GM13977 (cell line): ENCODE results near the gene RLN3.

Source experiments
- DNase-seq: peaks from one replicate; pipeline ENCODE4 v3.0.0; 2012; ENCODE audit warnings: low spot score
- in situ Hi-C: fragments of 300-500 bp; cut with MboI; formaldehyde crosslinking; loops from one replicate; pipeline ENCODE4 v1.12.0; 2022; ENCODE audit warnings: low sequenced_read_pairs, low pct_unique_long_range_greater_than_20kb, mixed read lengths, inconsistent platforms; ENCODE audit not compliant: unreplicated experiment
- TF ChIP-seq, protein P1 (sequence below): IDR thresholded peaks from 2 replicates; pipeline ENCODE4 v1.5.1; 2012; ENCODE audit warnings: mild to moderate bottlenecking, control low read depth; ENCODE audit not compliant: insufficient read depth; ENCODE audit errors: extremely low read depth, missing control alignments

Gene RLN3

GRCh38 chr19:14054721-14055120, 26.8 kb downstream of the RLN3 start:
- TF ChIP-seq, protein P1, sequence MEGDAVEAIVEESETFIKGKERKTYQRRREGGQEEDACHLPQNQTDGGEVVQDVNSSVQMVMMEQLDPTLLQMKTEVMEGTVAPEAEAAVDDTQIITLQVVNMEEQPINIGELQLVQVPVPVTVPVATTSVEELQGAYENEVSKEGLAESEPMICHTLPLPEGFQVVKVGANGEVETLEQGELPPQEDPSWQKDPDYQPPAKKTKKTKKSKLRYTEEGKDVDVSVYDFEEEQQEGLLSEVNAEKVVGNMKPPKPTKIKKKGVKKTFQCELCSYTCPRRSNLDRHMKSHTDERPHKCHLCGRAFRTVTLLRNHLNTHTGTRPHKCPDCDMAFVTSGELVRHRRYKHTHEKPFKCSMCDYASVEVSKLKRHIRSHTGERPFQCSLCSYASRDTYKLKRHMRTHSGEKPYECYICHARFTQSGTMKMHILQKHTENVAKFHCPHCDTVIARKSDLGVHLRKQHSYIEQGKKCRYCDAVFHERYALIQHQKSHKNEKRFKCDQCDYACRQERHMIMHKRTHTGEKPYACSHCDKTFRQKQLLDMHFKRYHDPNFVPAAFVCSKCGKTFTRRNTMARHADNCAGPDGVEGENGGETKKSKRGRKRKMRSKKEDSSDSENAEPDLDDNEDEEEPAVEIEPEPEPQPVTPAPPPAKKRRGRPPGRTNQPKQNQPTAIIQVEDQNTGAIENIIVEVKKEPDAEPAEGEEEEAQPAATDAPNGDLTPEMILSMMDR, result no peak
- in situ Hi-C loops, result loop anchor here (25.0 kb wide), 1 partner anchor 467 kb away; no protein-coding TSS in a partner anchor
- DNase-seq, result no peak

GRCh38 chr19:14055396-14055795, 27.4 kb downstream of the RLN3 start:
- in situ Hi-C loops, result loop anchor here (25.0 kb wide), 1 partner anchor 468 kb away; no protein-coding TSS in a partner anchor
- DNase-seq, result no peak
- TF ChIP-seq, protein P1, result no peak

DNA sequence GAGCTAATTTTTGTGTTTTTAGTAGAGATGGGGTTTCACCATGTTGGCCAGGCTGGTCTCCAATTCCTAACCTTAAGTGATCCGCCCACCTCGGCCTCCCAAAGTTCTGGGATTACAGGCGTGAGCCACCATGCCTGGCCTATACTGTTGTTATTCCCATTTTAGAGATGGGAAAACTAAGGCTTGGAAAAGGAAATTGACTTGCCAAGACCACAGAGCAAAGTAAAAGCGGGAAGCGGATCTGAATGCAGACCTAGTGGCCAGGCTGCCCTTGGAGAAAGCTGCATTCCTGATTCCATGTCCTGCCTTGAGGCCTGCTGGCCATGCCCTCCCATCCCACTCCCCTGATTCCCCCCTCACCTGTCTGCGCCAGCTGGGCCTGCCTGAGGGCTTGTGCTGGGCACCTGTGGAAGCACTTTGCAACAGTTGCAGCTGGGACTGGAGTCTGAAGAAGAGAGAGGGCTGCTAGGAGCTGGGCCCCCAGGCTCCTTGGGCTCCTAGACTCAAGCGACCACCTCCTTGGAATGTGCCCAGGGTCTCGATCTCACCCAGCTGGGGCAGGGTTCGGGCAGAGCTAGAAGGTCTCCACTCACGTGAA, 28.2 kb downstream of the RLN3 start:
- TF ChIP-seq, protein P1, result no peak
- DNase-seq, result no peak
- in situ Hi-C loops, result loop anchor here (25.0 kb wide), 1 partner anchor 469 kb away; no protein-coding TSS in a partner anchor

DNA sequence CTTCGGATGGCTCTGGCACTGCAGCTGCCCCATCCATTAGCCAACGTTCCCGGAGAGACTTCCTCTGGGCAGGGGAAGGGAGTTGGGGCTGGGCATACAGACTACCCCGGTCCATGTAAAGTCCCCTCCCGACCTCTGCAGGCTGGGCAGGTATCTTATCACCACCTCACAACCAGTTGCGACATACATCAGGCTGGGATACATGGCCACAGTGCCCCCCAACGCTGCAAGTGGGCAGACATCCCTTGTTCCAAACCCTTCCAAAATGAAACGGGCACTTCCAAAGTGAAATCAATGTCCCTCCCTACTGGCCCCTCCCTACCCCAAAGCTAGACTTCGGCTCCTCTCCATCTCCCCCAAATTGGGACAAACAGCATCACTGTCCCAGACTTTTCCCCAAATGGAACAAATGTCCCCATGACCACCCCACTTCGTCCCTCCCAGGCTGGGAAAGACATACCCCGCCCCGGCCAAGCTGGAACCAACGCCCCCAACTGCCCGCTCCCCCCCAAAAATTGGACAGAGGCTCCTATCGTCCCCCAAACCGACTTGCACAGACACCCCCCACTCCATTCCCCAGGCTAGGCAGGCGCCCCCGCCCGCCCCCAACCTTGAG, 28.9 kb downstream of the RLN3 start:
- in situ Hi-C loops, result loop anchor here (25.0 kb wide), 1 partner anchor 470 kb away; no protein-coding TSS in a partner anchor
- DNase-seq, result no peak
- TF ChIP-seq, protein P1, result no peak

- DNase-seq, result no peak
- TF ChIP-seq, protein P1, result no peak
- in situ Hi-C loops, result loop anchor here (25.0 kb wide), 1 partner anchor 471 kb away; no protein-coding TSS in a partner anchor
These were observed 30.5 kb downstream of the RLN3 start for GRCh38 chr19:14058182-14059092.

GRCh38 chr19:14059093-14059480, 31.1 kb downstream of the RLN3 start:
- TF ChIP-seq, protein P1, result peak; percentile 80
- DNase-seq, result peak; percentile 85
- in situ Hi-C loops, result loop anchor here (25.0 kb wide), 1 partner anchor 472 kb away; no protein-coding TSS in a partner anchor
